HEK293 (cell line): ENCODE measurements around the gene B4GALT7.

Experiments used
- CTCF ChIA-PET: fragments of 350-600 bp; formaldehyde crosslinking; extraction: SDS; loops from one replicate; lab custom pipeline; 2021; ENCODE audit warnings: antibody characterized with exemption; lab: Yijun Ruan, JAX
- POLR2A ChIA-PET: fragments of 300-600 bp; formaldehyde crosslinking; extraction: SDS; loops from one replicate; lab custom pipeline; 2020; ENCODE audit warnings: antibody characterized with exemption, inconsistent platforms; lab: Yijun Ruan, JAX
- H3K27ac ChIP-seq: fragments of 200-500 bp; sonication (Bioruptor generic); 2 replicates; pipeline ENCODE4 v1.5.1; 2014; ENCODE audit warnings: low read depth, low read length, control low read depth, inconsistent platforms; ENCODE audit errors: extremely low read depth
- H3K36me3 ChIP-seq, 2 experiments: fragments of 200-500 bp in 1 of 2; sonication (Bioruptor generic) in 1 of 2; 1 replicate in 1 of 2; 2 replicates in 1 of 2; pipeline ENCODE4 v1.5.1; 2014 to 2017; ENCODE audit warnings: inconsistent platforms in 2 of 2, low read length in 2 of 2; ENCODE audit not compliant: control insufficient read depth in 2 of 2, insufficient read depth in 1 of 2
- H3K4me1 ChIP-seq: fragments of 200-500 bp; sonication (Bioruptor generic); 2 replicates; pipeline ENCODE4 v1.5.1; 2014; ENCODE audit warnings: mild to moderate bottlenecking, low read length, inconsistent platforms; ENCODE audit not compliant: control insufficient read depth, insufficient read depth
- H3K4me3 ChIP-seq: 2 replicates; pipeline ENCODE4 v1.5.1; 2011; ENCODE audit warnings: low read depth, mild to moderate bottlenecking, control low read depth, low read length, moderate library complexity
- H3K9me3 ChIP-seq: fragments of 200-500 bp; sonication (Bioruptor generic); 2 replicates; pipeline ENCODE4 v1.5.1; 2014; ENCODE audit warnings: low read depth, low read length, inconsistent platforms; ENCODE audit not compliant: control insufficient read depth, insufficient read depth
- BCL11A ChIP-seq: fragments of 450-650 bp; formaldehyde crosslinking; IDR thresholded peaks from 2 replicates; pipeline ENCODE4 v1.5.1; 2016; ENCODE audit warnings: low read depth, missing biosample characterization, missing genetic modification characterization
- REPIN1 ChIP-seq: fragments of 450-650 bp; formaldehyde crosslinking; IDR thresholded peaks from 2 replicates; pipeline ENCODE4 v1.5.1; 2017; ENCODE audit warnings: missing biosample characterization, missing genetic modification characterization, low read depth
- SCRT1 ChIP-seq: fragments of 450-650 bp; formaldehyde crosslinking; IDR thresholded peaks from 2 replicates; pipeline ENCODE4 v1.5.1; 2016; ENCODE audit warnings: missing biosample characterization, missing genetic modification characterization, borderline replicate concordance
- SCRT2 ChIP-seq: fragments of 450-650 bp; formaldehyde crosslinking; IDR thresholded peaks from 2 replicates; pipeline ENCODE4 v1.5.1; 2016; ENCODE audit warnings: missing biosample characterization, missing genetic modification characterization
- SETDB1 ChIP-seq: IDR thresholded peaks from one replicate; pipeline ENCODE4 v1.6.1; 2017; ENCODE audit warnings: mild to moderate bottlenecking, low read length, moderate library complexity, mixed read lengths; ENCODE audit not compliant: insufficient read length
- WT1 ChIP-seq: fragments of 450-650 bp; formaldehyde crosslinking; IDR thresholded peaks from 2 replicates; pipeline ENCODE4 v1.5.1; 2016; ENCODE audit warnings: missing biosample characterization, missing genetic modification characterization
- ZBTB17 ChIP-seq: fragments of 450-650 bp; formaldehyde crosslinking; IDR thresholded peaks from 2 replicates; pipeline ENCODE4 v1.5.1; 2016; ENCODE audit warnings: missing biosample characterization, missing genetic modification characterization
- ZBTB21 ChIP-seq: fragments of 450-650 bp; formaldehyde crosslinking; IDR thresholded peaks from 2 replicates; pipeline ENCODE4 v1.5.1; 2017; ENCODE audit warnings: missing biosample characterization, missing genetic modification characterization
- ZNF16 ChIP-seq: fragments of 450-650 bp; formaldehyde crosslinking; IDR thresholded peaks from 2 replicates; pipeline ENCODE4 v1.5.1; 2016; ENCODE audit warnings: low read depth, missing biosample characterization, missing genetic modification characterization
- ZNF19 ChIP-seq: fragments of 450-650 bp; formaldehyde crosslinking; IDR thresholded peaks from 2 replicates; pipeline ENCODE4; 2016; ENCODE audit warnings: missing biosample characterization, missing genetic modification characterization, low read depth
- ZNF335 ChIP-seq: fragments of 450-650 bp; formaldehyde crosslinking; conservative IDR thresholded peaks from 2 replicates; pipeline ENCODE4 v1.5.1; 2016; ENCODE audit warnings: missing biosample characterization, missing genetic modification characterization
- ZNF354C ChIP-seq: fragments of 450-650 bp; formaldehyde crosslinking; IDR thresholded peaks from 2 replicates; pipeline ENCODE4 v1.5.1; 2016; ENCODE audit warnings: missing biosample characterization, missing genetic modification characterization, low read depth, borderline replicate concordance
- ZNF521 ChIP-seq: fragments of 450-650 bp; formaldehyde crosslinking; IDR thresholded peaks from 2 replicates; pipeline ENCODE4 v1.5.1; 2017; ENCODE audit warnings: missing biosample characterization, mild to moderate bottlenecking, missing genetic modification characterization
- ZNF610 ChIP-seq: fragments of 450-650 bp; formaldehyde crosslinking; IDR thresholded peaks from 2 replicates; pipeline ENCODE4 v1.5.1; 2016; ENCODE audit warnings: missing biosample characterization, missing genetic modification characterization, borderline replicate concordance
- ZNF792 ChIP-seq: fragments of 450-650 bp; formaldehyde crosslinking; IDR thresholded peaks from 2 replicates; pipeline ENCODE4 v1.5.1; 2016; ENCODE audit warnings: missing biosample characterization, missing genetic modification characterization
- TF ChIP-seq, protein P1 (sequence below): fragments of 450-650 bp; formaldehyde crosslinking; conservative IDR thresholded peaks from 2 replicates; pipeline ENCODE4 v1.5.1; 2016; ENCODE audit warnings: low read depth, missing biosample characterization, missing genetic modification characterization
- TF ChIP-seq, protein P2 (sequence below): fragments of 450-650 bp; formaldehyde crosslinking; IDR thresholded peaks from 2 replicates; pipeline ENCODE4 v1.5.1; 2016; ENCODE audit warnings: missing biosample characterization, missing genetic modification characterization, low read depth

Gene B4GALT7

DNA sequence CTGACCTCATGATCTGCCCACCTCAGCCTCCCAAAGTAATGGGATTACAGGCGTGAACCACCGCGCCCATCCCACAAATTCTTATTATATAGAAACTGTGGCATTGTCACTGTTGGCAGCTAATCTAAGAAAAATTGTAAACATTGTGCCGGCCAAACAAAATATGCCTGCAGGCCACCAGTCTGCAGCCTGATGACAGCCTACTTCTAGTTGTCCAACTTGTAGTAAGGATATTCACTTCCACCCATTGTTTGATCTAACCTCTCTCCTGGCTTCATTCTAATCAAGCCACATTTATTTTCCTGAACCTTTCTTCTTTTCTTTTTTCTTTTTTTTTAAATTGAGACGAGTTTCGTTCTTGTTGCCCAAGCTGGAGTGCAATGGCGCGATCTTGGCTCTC is 21.6 kb upstream of the B4GALT7 start (continued):
- TF ChIP-seq SETDB1 = no peak

DNA sequence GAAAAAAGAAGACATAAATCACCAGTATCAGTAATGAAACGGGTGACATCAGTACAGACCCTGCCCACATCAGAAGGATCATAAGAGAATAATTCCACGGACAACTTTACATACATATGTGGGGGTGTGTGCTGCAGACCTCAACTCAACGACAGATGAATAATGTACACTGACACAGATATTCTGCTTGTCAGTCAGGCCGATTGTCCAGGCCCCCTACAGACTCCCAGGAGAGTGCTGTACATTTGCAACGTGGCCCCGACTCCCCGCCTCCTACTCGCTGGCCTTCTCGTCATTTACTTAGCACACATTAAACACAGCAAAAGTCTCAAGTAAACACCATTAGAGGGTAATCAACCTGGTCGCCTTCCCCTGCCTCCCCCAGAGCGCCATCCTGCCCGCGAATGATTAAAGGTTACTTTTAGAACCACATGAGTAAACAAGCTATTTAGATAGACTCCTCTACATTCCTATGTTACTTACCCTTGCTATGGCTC is 11.5 kb upstream of the B4GALT7 start:
- ChIA-PET POLR2A (no interaction called here), CTCF (interaction anchor here (1.1 kb wide), 1 partner anchor 12 kb away, joined by 4 read pairs; no protein-coding TSS in a partner anchor)
- H3K9me3 ChIP-seq = no peaks in the 10 kb centered on the region
- TF ChIP-seq WT1 (no peak), REPIN1 (tag by site-specific recombination) (no peak), ZNF792 (tag by site-specific recombination) (no peak), ZNF354C (tag by site-specific recombination) (no peak), ZNF19 (no peak), BCL11A (tag by site-specific recombination) (no peak)
- TF ChIP-seq, protein P1, sequence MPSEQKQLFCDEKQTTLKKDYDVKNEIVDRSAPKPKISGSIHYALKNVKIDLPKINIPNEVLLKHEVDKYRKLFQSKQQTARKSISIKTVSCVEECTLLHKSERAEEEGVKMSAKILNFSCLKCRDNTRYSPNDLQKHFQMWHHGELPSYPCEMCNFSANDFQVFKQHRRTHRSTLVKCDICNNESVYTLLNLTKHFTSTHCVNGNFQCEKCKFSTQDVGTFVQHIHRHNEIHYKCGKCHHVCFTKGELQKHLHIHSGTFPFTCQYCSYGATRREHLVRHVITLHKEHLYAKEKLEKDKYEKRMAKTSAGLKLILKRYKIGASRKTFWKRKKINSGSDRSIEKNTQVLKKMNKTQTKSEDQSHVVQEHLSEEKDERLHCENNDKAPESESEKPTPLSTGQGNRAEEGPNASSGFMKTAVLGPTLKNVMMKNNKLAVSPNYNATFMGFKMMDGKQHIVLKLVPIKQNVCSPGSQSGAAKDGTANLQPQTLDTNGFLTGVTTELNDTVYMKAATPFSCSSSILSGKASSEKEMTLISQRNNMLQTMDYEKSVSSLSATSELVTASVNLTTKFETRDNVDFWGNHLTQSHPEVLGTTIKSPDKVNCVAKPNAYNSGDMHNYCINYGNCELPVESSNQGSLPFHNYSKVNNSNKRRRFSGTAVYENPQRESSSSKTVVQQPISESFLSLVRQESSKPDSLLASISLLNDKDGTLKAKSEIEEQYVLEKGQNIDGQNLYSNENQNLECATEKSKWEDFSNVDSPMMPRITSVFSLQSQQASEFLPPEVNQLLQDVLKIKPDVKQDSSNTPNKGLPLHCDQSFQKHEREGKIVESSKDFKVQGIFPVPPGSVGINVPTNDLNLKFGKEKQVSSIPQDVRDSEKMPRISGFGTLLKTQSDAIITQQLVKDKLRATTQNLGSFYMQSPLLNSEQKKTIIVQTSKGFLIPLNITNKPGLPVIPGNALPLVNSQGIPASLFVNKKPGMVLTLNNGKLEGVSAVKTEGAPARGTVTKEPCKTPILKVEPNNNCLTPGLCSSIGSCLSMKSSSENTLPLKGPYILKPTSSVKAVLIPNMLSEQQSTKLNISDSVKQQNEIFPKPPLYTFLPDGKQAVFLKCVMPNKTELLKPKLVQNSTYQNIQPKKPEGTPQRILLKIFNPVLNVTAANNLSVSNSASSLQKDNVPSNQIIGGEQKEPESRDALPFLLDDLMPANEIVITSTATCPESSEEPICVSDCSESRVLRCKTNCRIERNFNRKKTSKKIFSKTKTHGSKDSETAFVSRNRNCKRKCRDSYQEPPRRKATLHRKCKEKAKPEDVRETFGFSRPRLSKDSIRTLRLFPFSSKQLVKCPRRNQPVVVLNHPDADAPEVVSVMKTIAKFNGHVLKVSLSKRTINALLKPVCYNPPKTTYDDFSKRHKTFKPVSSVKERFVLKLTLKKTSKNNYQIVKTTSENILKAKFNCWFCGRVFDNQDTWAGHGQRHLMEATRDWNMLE (tag by site-specific recombination) = no peak
- TF ChIP-seq, protein P2, sequence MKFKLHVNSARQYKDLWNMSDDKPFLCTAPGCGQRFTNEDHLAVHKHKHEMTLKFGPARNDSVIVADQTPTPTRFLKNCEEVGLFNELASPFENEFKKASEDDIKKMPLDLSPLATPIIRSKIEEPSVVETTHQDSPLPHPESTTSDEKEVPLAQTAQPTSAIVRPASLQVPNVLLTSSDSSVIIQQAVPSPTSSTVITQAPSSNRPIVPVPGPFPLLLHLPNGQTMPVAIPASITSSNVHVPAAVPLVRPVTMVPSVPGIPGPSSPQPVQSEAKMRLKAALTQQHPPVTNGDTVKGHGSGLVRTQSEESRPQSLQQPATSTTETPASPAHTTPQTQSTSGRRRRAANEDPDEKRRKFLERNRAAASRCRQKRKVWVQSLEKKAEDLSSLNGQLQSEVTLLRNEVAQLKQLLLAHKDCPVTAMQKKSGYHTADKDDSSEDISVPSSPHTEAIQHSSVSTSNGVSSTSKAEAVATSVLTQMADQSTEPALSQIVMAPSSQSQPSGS (tag by site-specific recombination) = no peak
- H3K36me3 ChIP-seq = peaks cover 0 to 3% of the 10 kb centered on the region in 2 experiments; a peak in 1 of 3 replicates
- no peak overlapping the region for H3K27ac ChIP-seq
- H3K4me3 ChIP-seq = no peak overlapping the region
- no peaks in the 10 kb centered on the region for H3K4me1 ChIP-seq

DNA sequence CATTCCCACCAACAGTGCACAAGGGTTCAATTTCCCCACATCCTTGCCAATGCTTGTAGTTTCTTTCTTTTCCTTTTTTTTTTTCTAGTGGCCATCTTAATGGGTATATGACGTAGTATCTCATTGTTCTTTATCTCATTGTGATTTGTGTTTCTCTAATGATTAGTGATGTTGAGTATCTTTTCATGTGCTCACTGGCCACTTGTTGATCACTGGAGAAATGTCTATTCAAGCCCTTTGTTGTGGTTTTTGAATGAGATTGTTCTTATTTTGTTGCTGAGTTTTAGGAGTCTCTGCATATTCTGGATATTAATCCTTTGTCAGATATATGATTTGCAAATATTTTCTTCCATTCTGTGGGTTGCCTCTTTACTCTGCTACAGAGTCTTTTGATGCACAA is 9.5 kb upstream of the B4GALT7 start:
- Histone ChIP-seq H3K4me1 (no peaks in the 10 kb centered on the region), H3K4me3 (no peak overlapping the region), H3K27ac (no peak overlapping the region)
- ChIA-PET POLR2A (no interaction called here), CTCF (no interaction called here)
- TF ChIP-seq SCRT1 (tag by site-specific recombination) = peak; percentile 57; the same call in 1 of the 2 replicates
- TF ChIP-seq ZNF521 (tag by site-specific recombination) = no peak
- TF ChIP-seq SCRT2 = peak; percentile 77
- TF ChIP-seq, all 188 proteins: peak for 2
- Histone ChIP-seq H3K36me3 (peaks cover 0 to 22% of the 10 kb centered on the region in 2 experiments; a peak in 1 of 3 replicates), H3K9me3 (no peaks in the 10 kb centered on the region)

DNA sequence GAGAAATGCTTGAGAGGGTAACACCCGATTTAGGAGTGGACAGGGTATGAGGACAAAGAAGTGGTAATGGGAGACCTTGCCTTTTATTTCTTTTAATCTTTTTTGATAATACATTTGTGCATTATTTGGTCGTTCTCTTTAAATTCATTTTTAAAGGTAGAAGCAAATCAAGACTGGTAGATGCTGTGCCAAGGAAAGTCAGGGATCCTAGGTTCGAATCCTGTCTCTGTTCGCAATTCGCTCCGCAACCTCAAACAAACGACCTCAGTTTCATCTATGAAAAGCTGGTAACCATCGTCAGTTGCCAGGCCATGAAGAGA is 8.3 kb upstream of the B4GALT7 start:
- ChIA-PET POLR2A (interaction anchor here (0.5 to 1.4 kb wide), 6 partner anchors 9 to 613 kb away, joined by 3 to 8 read pairs (median 3); partner anchors contain the start of gene HNRNPAB), CTCF (interaction anchor here (0.7 kb wide), 1 partner anchor 170 kb away, joined by 3 read pairs; no protein-coding TSS in a partner anchor)
- H3K4me3 ChIP-seq = peak overlapping the region; percentile 98
- H3K4me1 ChIP-seq = no peaks in the 10 kb centered on the region
- no peaks in the 10 kb centered on the region for H3K9me3 ChIP-seq
- TF ChIP-seq ZBTB17 (tag by site-specific recombination) = peak; percentile 53; the same call in 1 of the 2 replicates
- 0 out of 2 replicates have a peak, but pooled peaks have one; percentile 17 for TF ChIP-seq ZBTB21 (tag by site-specific recombination)
- TF ChIP-seq ZNF610 (tag by site-specific recombination) = 0 out of 2 replicates have a peak, but pooled peaks have one; percentile 1
- no peak for TF ChIP-seq ZNF16 (tag by site-specific recombination)
- TF ChIP-seq ZNF335 = peak; percentile 70; the same call in 1 of the 2 replicates
- TF ChIP-seq, all 188 proteins: peak for 4
- peaks cover 3 to 35% of the 10 kb centered on the region in 2 experiments; a peak in 1 of 3 replicates for H3K36me3 ChIP-seq
- no peak overlapping the region for H3K27ac ChIP-seq
